Measurements from ENCODE around the gene G6PC1. TPM values are rescaled to one million over a fixed set of nuclear protein-coding genes. Genes with fewer than 3 reads are reported as not detected.
"Not testable (repeated sequence)": the region's sequence is repeated elsewhere in the genome, so short reads cannot be mapped to it uniquely, and the experiment has no call there.

The G6PC1 gene
- polyA plus RNA-seq, 1 experiment, result not detected

DNA sequence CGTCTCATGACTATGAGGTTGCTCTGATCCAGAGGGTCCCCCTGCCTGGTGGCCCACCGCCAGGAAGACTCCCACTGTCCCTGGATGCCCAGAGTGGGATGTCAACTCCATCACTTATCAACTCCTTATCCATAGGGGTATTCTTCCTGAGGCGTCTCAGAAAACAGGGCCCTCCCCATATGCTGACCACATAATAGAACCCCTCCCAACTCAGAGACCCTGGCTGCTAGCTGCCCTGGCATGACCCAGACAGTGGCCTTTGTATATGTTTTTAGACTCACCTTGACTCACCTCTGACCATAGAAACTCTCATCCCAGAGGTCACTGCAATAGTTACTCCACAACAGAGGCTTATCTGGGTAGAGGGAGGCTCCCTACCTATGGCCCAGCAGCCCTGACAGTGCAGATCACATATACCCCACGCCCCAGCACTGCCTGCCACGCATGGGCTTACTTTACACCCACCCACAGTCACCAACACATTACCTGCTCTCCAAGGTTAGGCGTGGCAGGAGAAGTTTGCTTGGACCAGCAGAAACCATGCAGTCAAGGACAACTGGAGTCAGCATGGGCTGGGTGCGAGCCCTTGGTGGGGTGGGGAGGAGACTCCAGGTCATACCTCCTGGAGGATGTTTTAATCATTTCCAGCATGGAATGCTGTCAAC, 2.3 kb upstream of the G6PC1 start:
- Histone ChIP-seq H3K27me3 (ENCODE audit: control insufficient read depth, insufficient read depth, low read length) (peaks cover 10% of the 10 kb centered on the region), H3K4me3 (ENCODE audit: low read depth, low read length) (no peak overlapping the region), H3K27ac (ENCODE audit: low read depth, low read length) (no peak overlapping the region), H3K9me3 (ENCODE audit: control insufficient read depth, insufficient read depth, low read length) (no peaks in the 10 kb centered on the region)
- TF ChIP-seq CTCF (IDR thresholded peaks at IDR 0.05; ENCODE audit: low read depth, low read length), result no peak
- DNase-seq (ENCODE audit: low read depth, low spot score), result no peak
- ChIA-PET CTCF (interaction anchor here (1.3 kb wide), 1 partner anchor 30 kb away, joined by 3 read pairs; no protein-coding TSS in a partner anchor), POLR2A (no interaction called here)

- H3K27ac ChIP-seq (ENCODE audit: low read depth, low read length); POLR2A ChIA-PET; H3K4me3 ChIP-seq (ENCODE audit: low read depth, low read length); H3K9me3 ChIP-seq (ENCODE audit: control insufficient read depth, insufficient read depth, low read length); DNase-seq (ENCODE audit: low read depth, low spot score): not testable (repeated sequence)
- peaks cover 15% of the 10 kb centered on the region for H3K27me3 ChIP-seq (ENCODE audit: control insufficient read depth, insufficient read depth, low read length)
- CTCF ChIA-PET, result interaction anchor here (1.3 kb wide), 1 partner anchor 29 kb away, joined by 3 read pairs; no protein-coding TSS in a partner anchor
Observed at GRCh38 chr17:42899981-42900380, 618 bp upstream of the G6PC1 start.

DNA sequence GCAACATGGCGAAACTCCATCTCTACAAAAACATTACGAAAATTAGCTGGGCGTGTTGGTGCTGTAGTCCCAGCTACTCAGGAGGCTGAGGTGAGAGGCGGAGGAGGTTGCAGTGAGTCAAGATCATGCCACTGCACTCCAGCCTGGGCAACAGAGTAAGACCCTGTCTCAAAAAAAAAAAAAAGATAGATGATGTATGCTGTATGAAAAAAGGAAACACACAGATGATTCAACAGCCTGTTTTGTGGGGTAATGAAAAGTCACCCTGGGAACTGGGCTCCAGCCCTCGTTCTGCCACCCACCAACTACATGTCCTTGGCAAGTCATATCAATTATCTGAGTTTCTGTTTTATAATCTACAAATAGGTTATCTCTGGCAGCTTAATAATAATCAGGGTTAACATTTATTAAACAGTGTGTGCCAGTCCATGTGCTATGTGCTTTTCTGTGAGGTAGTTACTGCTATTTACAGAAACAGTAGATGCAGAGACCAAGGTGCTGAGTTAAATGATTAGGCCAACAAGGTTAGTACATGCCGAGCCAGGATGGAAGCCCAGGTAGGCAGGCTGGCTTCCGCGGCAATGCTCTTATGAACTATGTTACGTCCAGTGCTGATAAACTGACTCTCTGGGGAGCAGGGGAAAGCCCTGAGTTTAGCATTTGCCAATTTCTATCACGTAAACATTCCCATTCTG, 1.1 kb downstream of the G6PC1 start:
- no peaks in the 10 kb centered on the region for H3K9me3 ChIP-seq (ENCODE audit: control insufficient read depth, insufficient read depth, low read length)
- CTCF ChIA-PET, result interaction anchor here (1.5 kb wide), 1 partner anchor 27 kb away, joined by 4 read pairs; no protein-coding TSS in a partner anchor
- peaks cover 21% of the 10 kb centered on the region for H3K27me3 ChIP-seq (ENCODE audit: control insufficient read depth, insufficient read depth, low read length)
- DNase-seq (ENCODE audit: low read depth, low spot score), result no peak
- H3K27ac ChIP-seq (ENCODE audit: low read depth, low read length), result no peak overlapping the region
- no peak for TF ChIP-seq CTCF (IDR thresholded peaks at IDR 0.05; ENCODE audit: low read depth, low read length)
- H3K4me3 ChIP-seq (ENCODE audit: low read depth, low read length), result no peak overlapping the region
- POLR2A ChIA-PET, result no interaction called here

DNA sequence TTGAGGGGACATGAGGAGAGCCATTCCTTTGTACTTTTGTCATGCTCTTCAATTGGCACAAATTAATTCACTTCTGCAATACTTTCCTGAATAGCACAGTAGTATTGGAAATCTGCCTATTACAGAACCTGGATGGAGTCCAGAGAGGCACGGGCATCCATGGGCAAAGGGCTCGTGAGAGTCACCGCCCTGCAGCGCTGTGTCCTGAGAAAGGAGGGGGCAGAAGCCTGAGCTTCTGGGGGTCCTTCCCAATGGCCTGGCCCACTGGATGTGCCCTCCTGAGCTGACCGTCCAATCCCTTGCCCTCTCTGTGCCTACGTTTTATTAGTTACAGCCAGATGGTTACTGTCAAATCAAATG, 3.5 kb downstream of the G6PC1 start:
- no peak overlapping the region for H3K27ac ChIP-seq (ENCODE audit: low read depth, low read length)
- POLR2A ChIA-PET, result no interaction called here
- H3K4me3 ChIP-seq (ENCODE audit: low read depth, low read length), result no peak overlapping the region
- H3K9me3 ChIP-seq (ENCODE audit: control insufficient read depth, insufficient read depth, low read length), result no peaks in the 10 kb centered on the region
- TF ChIP-seq CTCF (IDR thresholded peaks at IDR 0.05; ENCODE audit: low read depth, low read length), result no peak
- CTCF ChIA-PET, result no interaction called here
- no peak for DNase-seq (ENCODE audit: low read depth, low spot score)
- peaks cover 35% of the 10 kb centered on the region for H3K27me3 ChIP-seq (ENCODE audit: control insufficient read depth, insufficient read depth, low read length)

DNA sequence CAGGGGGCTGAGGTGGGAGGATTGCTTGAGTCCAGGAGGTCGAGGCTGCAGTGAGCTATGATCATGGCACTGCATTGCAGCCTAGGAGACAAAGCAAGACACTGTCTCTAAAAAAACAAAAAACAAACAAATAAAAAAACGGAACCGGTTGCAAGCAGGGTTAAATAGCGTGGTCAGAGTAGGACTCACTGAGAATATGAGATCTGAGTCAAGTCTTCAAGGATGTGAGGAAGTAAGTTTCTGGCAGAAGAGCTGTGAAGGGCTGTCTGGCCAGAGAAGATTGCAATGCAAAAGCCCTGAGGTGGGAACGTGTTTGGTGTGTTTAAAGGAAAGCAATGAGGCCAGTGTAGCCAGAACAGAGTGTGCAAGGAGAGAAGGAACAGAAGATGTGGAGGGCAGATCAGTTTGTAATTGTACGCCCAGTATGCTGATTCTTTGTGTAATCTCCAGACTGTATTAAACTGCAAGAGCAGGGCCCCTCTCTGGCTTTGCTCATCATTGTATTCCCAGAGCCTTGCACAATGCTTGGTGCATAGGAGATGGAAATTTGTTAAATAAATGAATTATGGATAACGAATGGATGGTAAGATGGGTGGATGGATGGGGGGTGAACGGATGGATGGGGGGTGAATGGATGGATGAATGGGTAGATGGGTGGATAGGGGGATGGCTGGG, 6.3 kb downstream of the G6PC1 start:
- ChIA-PET POLR2A (no interaction called here), CTCF (no interaction called here)
- no peak for TF ChIP-seq CTCF (IDR thresholded peaks at IDR 0.05; ENCODE audit: low read depth, low read length)
- no peaks in the 10 kb centered on the region for H3K9me3 ChIP-seq (ENCODE audit: control insufficient read depth, insufficient read depth, low read length)
- no peak for DNase-seq (ENCODE audit: low read depth, low spot score)
- H3K27me3 ChIP-seq (ENCODE audit: control insufficient read depth, insufficient read depth, low read length), result peaks cover 37% of the 10 kb centered on the region
- H3K4me3 ChIP-seq (ENCODE audit: low read depth, low read length), result no peak overlapping the region
- H3K27ac ChIP-seq (ENCODE audit: low read depth, low read length), result no peak overlapping the region
